Stimulated activated CD8-positive, alpha-beta memory T cell treated with anti-CD3 and anti-CD28 coated beads, Interleukin-4, amount 100 ng/mL, for 48 hours (primary cell): Measurements from ENCODE around the gene RAD23B.
A peak's percentile ranks its signal among the peaks of the same experiment; 100 is the strongest.

Experiments
- DNase-seq: peaks from one replicate; pipeline ENCODE4 v3.0.0-alpha.2; 2020

RAD23B gene

DNA sequence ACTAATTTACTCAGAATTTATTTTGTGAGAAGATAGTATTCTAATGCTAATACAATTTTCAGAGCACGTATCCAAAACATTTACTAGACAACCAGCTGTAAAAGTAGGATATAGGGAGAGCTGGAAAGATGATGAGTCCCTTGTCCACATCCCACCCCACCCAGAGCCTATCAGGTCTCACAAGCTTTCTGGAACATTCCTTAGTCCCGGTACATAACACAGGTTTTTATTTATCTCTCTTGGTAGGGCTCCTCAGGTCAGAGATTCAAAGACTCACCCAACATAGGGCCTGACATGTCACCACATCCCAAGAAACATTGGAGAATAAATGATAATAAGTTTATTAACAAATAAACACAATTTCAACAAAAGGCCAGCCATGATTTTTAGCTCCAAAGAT lies 13.8 kb upstream of the RAD23B start:
- DNase-seq, result no peak

- no peak for DNase-seq
Measured at GRCh38 chr9:107269681-107270080, 13.4 kb upstream of the RAD23B start.

DNA sequence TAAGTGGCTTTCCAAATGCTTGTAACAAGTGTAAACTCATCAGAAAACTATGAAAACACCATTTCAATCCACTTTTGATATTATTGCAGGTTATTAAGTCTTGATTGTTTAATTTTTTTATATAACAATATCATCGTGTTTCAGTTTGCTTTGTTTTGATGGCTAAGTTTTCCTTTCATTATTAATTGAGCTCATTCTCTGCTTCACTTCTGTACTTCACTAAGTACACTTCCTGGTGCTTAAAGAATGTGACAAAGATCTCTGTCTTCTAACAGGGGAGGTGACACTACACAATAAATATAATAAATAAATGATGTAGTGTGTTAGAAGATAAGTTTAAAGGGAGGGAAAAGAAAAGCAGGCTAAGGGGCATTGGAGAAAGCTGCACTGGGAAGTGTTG lies 13.0 kb upstream of the RAD23B start:
- no peak for DNase-seq

DNA sequence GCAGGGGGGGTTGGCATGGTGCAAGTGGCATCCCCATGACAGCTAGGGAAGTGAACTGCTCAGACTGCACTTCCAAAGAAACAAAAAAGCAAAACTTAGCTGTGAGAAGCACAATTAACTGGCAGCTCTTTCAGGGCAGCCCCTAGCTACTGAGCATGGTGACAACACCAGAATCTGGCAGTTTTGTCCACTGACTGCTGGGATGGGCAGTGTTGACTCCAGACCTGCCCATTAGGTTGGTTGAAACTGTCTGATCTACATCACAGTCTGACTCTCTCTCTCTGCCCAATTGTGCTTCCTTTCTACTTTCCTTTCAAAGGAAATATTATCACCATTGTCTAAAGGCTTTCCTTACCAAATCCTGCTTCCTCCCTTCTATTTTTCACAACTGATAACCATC lies 12.5 kb upstream of the RAD23B start:
- DNase-seq, result no peak

GRCh38 chr9:107273634-107274033 lies 9.4 kb upstream of the RAD23B start:
- no peak for DNase-seq

- DNase-seq, result no peak
Measured at GRCh38 chr9:107274096-107274495, 9.0 kb upstream of the RAD23B start.

DNA sequence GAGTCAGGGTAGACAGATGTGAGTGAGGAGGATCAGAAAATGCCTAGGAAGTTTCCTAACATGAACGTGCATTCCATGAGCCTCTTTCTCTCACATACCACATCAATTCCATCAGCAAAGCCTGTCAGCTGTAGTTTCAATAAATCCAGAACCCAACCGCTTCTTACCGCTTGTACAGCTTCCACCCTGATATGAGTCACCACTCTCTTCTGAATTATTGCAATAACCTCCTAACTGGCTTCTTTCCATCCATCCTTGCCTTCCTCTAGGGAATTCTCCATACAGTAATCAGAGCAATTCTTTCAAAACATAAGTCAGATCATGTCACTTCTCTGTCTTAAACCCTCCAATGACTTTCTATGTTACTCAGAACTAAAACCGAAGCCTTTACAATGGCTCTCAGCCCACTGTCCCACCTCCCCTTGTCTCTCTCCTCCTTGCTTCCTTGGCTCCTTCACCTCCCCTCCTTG lies 8.1 kb upstream of the RAD23B start:
- DNase-seq, result no peak

GRCh38 chr9:107275530-107275929 lies 7.5 kb upstream of the RAD23B start:
- no peak for DNase-seq

DNA sequence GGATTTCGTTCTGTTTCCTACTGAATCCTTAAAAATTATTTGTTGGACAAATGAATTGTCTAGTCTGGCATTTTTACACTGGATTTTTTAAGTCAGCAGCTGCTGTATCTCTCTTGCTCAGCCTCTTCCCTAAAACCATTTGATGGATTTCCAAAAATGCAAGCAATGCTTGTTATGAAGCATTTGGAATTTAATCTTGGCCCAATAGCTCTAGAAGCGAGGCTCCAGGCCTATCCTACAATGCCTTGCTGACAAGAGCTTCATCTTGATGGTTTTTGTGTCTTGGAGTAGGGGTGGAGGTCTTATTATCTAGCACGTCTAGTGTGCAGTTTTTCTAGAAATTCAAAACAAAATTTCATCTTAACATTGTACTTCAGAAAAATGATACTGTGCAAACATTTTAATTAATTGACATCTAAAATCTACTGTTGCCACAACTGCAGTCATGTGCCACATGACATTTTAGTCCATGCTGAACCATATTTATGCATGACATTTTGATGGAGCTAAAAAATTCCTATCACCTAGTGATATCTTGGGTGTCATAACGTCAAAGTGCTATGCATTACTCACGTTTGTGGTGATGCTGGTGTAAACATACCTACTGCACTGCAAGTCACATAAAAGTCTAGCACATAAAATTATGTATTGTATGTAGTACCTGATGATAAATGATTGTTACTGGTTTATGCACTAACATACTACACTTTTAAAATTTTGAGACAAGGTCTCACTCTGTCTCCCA lies 5.9 kb upstream of the RAD23B start:
- DNase-seq, result no peak

DNA sequence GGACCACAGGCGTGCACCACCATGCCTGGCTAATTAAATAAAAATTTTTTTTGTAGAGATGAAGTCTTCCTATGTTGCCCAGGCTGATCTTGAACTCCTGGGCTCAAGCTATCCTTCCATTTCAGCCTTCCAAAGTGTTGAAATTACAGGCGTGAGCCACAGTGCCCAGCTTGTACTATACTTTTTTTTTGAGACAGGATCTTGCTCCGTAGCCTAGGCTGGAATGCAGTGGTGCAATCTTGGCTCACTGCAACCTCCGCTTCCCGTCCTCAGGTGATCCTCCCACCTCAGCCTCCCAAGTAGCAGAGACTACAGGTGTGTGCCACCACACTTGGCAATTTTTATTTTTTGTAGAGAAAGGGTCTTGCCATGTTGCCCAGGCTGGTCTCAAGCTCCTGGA lies 5.3 kb upstream of the RAD23B start:
- no peak for DNase-seq

DNA sequence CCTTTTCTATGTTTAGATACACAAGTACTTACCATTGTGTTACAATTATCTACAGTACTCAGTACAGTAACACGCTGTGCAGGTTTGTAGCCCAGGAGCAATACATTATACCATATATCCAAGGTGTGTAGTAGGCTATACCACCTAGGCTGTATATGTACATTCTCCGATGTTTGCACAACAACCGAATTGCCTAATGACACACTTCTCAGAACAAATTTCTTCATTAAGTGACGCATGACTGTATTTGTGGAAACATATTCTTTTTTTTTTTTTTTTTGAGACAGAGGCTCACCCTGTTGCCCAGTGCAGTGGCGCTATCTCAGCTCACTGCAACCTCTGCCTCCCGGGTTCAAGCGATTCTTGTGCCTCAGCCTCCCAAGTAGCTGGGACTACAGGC lies 4.0 kb upstream of the RAD23B start:
- no peak for DNase-seq

DNA sequence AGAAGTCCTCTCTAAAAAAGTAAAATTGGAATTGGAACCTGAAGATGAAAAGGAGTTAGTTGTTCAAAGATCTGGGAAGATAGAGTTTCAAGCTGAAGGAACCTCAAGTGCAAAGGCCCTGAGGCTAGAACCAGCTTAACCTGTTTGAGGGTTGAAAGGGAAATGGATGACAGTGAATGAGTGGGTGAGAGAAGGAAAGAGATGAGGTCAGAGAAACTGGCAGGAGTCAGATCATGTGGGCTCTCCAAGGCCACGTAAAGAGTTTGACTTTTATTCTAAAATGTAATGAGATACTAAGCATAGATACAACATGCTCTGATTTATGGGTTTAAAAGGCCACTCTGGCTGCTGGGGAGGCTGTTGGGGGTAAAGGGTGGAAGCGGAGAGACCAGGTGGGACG lies 2.5 kb upstream of the RAD23B start:
- no peak for DNase-seq

DNA sequence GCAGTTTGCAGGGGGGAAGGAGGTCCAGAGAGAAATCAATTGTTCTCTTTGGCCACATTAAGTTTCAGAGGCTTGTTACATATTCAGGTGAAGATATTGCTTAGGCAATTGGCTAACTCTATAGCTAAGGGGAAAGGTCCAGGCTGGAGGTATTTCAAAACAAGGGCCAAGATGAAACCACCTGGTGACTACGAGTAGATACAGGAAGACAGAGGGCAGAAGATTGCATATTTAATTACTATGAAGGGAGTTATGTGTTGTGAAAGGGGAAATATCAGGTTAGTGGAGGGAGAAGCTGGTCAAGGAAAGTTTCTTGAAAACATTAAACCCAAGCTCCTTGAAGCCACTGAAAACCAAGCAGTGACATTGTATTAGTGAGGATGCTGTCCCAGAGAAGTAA lies 1.9 kb upstream of the RAD23B start:
- no peak for DNase-seq

DNA sequence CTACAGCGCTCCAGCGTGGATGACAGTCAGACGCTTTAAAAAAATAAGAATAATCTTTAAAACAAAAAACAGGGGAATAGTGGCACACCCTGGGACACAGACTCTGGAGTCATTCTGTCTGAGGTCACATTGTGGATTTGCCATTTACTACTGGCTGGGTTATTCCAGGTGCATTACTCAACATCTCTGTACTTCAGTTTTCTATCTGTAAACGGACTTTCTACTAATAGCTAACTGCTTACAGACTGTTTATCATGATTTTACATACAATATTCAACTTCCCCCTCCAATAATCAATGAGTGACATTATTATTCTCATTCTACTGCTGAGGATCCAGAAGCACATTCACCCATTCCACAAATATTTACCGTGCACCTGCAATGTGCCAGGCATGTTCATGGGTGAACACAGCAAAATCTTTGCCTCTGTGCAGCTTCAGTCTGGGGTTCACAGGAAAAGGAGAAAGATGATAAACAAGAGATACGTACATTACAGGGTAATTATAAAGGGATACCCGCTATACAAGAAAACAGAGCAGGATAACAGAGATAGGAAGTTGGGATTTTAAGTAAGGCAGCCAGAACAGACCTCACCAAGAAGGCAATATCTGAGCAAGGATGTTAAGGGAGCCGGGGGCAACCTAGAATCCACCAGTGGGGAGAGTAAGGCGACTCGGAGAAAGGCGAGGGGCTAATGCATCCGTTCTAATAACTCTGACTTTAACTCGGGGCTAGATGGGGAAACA lies 984 bp upstream of the RAD23B start:
- DNase-seq, result no peak

- peak; percentile 79 for DNase-seq
Measured at GRCh38 chr9:107283623-107284616, 841 bp downstream of the RAD23B start.

DNA sequence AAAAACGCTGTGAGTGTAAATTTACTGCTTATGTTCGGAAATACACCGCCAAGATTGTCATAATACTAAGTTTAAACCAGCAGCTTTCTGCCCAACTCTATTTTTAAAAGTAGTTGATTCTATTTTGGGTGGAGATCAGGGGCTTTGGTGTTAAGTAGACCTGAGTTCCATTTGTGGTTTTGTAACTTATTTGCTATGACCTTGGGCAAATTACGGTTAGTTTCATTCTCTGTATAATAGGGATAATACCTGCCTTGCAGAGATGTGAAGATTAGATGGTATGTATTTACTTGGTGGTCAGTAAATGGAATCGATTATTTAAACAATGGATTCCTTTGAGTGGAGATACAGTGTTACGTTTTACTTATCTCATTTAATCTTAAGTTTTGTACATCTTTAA lies 1.6 kb downstream of the RAD23B start:
- DNase-seq, result no peak

DNA sequence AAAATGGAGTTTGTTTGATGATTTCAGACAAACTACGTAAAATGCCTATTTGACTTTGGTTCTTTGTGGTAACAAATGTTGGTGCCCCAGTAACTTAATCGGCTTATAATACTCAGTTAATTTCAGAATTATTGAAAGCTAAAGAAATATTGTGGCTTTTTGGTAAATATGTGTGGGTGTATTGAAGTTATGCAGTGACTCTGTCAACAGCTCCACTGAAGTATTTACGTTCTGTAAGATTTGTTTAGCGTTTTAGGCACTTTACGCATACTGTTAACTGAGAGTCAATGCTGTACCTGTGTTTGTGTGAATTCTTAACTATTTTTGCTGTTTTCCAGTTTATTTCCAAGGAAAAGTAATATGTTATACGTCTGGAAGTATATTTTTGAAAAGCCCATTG lies 2.2 kb downstream of the RAD23B start:
- no peak for DNase-seq

DNA sequence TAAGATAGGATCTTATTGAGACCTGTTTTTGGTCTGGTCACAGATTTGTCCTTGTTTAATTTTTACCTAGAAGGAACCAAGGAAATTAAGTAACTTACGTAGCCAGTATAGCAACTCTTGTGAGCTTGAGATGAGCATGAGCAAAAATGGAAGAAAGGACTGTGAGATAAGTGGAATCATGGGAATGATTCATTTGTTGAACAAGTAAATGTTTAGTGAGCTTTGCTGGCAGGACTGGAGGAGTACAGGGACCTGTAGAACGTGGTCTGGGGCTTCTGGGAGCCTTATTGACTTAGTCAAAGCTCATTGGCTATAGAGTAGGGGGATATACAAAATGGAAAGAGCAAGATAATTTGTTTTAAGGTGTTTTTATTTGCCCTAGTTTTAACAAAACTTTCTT lies 3.0 kb downstream of the RAD23B start:
- DNase-seq, result no peak

DNA sequence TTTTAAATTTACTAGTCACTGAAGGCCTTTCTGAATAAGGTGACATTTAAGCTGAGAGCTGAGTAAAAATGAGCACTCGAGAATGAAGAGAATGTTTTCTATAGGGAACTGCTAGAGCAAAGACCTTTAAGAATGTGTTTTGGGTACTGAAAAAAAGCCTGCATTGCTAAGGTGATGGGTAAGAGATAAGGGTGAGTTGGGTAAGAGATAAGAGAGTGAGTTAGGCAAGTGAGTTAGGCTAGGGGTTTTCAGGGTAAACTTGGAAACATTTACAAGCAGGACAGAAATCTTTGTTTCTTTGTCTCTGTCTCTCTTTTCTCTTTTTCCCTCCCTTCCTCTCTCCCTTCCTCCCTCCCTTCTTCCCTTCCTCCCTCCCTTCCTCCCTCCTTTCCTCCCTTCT lies 5.6 kb downstream of the RAD23B start:
- no peak for DNase-seq

DNA sequence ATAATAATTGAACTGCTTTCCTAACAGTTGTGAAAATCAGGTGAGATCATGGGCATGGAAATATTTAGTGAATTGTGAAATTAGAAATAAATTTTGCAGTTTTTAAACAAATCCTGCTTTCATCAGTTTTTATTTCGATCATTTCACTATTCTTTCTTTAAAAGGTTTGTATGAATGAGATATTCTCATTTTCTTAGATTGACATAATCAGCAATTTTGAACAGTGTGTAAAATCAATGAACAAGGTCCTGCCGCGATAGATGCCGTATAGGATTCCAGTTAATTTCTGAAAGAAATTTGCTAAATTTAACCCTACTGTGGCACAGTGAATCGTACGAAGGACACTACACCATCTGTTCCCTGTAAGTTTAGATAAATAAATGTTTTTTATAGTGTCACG lies 7.5 kb downstream of the RAD23B start:
- DNase-seq, result no peak

DNA sequence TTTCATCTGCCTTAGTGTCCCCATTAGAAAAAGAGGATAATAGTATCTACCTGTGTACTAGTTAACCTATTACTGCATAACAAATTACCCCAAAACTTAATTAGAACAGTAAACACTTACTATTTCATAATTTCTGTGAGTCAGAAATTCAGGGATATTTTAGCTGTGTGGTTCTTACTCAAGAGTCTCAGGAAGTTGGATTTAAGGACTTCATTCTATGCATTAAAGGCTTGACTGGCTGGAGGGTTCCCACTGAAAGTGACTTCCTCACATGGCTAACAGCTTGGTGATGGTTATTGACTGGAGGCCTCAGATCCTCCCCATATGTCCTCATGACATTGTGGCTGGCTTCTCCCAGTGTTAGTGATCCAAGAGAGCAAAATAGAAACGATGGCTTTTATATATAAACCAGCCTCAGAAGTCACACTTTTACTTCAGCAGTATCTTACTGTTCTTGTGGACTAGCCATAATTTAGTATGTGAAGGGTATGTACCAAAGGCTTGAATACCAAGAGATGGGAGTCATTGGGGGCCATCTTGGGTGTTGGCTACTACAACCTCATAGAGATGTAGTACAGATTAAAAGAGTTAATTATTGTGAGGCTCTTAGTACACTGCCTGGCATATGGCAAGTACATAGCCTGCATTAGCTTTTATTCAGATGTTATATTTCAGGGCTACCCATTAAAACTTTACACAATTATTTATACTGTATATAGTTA lies 9.9 kb downstream of the RAD23B start:
- DNase-seq, result no peak

DNA sequence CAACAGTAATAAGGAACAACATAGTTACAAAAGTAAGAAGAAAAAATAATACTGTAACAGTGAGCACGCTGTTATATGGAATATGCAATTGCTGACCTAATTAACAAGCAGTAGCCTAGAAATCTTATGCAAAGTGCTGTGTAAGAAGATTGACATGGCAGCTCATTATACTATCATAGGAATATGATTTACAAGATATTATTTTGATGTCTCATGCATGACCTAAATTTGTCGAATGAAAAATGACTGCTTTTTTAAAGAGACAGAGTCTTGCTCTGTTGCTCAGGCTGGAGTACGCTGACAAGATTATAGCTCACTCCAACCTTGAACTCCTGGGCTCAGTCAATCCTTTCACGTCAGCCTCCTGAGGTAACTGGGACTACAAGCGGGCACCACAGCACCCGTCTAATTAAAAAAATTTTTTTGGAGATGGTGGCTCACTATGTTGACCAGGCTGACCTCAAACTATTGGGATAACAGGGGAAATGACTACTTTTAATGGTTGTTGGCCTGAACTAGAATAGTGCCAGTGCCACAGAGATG lies 10.5 kb downstream of the RAD23B start:
- no peak for DNase-seq
